EH (cell line): Measurements from ENCODE around the gene LOXL3.
A peak's percentile ranks its signal among the peaks of the same experiment; 100 is the strongest.

Source experiments
- DNase-seq: peaks from one replicate; pipeline ENCODE4 v3.0.0-alpha.2; 2015; ENCODE audit warnings: low read depth

Gene LOXL3

DNA sequence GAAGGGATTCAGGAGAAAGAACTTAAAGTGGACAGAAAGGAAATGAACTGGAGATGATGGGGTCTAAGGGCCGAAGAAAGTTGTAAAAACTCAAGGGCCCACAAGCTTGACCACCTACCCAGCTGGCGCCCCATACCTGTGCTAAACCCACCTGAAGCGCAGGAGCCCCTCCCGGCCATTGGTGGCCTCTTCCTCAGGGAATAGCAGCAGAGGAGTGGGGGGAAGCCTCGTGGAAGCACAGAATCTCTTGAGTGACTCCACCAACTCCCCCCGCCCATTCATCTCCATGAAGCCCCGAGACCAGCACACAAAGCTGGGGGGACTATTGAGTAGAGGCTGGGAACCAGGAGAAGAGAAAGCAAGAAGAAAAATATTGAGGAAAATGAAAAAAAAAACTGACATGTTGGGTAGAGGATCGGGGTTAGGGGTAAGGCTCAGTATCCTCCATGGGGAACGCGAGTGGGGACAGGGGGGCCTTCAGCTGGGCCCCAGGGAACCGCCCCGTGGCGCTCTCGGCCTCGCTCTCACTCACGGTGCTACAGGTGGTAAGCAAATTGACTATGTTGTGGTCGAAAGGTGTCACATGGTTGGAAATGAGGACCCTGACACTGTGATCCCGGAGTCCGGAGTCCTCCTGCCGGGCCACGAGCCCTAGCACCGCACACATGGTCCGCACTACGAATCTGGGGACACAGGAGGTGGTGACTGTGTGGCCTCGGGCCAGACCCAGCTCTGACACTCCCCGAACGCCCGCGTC, 25.0 kb downstream of the LOXL3 start:
- no peak for DNase-seq

DNA sequence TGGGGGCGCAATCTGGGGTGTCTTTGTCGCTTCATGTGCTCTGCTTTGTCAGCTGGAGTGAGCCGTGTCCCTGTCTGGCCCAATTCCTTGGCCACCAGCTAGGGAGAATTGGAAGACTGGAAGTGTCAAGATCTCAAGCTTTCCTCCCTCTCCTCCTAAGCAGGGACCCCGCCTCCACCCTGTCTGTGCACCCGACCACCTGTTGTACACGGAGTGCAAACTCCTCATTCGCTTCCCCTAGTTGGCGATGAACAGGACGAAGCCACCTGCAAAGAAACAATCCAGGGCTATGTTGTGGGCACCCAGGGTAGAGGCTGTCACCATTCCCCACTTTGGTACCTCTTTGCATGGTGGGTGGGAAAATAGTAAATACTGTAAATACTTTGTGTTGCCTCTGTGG, 26.0 kb downstream of the LOXL3 start:
- DNase-seq = no peak

DNA sequence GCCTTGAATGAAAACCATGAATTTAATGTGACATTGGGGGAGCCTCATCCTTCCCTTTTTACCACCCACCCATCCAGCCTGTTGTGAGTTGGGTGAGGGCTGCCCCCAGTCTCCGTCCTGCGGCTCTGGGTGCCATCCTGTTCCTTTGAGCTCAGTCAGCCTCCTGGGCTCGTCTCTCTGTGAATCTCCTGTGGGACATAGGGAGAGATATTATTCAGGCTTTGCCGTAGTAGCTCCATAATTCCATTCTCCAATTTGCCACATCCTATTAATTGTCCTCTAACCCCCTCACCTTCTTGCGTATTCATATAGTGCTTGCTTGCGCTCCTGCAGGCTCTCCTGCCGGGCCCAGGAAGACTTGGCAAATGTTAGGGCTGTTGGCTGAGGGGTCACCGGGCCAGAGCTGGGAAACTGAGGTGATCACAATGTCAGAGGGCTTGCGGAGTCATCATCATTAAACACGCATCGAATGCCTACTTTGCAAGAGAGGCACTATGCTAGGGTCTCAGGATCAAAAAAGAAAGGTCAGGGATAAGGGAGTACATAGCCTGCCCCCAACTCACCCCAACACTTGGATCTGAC, 27.0 kb downstream of the LOXL3 start:
- DNase-seq = no peak

GRCh38 chr2:74525717-74526648, 27.8 kb downstream of the LOXL3 start, which contains the start of gene DQX1:
Gene DQX1 (minus strand): TSS chr2:74526231. CDS start chr2:74525729, 502 bp downstream.
- DNase-seq = peak; percentile 51

GRCh38 chr2:74524955-74525716, 28.6 kb downstream of the LOXL3 start:
- no peak for DNase-seq

DNA sequence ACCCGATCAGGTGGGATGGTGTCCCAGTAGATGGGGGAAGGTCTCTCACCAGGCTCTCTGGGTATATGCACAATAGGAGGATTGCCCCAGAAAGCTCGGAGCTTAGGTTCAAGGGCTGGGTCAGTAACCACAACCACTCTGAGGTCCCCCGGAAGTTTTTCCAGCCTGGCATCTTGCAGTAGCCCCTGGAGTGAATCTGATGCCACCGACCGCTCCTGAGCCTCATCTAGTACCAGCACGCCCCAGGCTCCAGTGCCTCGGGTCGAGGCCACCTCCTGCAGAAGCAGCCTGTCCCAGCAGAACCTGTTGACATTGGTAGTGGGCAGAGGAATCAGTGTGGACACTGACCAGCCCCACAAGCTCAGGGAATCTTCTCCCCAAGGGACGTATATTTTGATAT, 29.7 kb downstream of the LOXL3 start:
- no peak for DNase-seq

DNA sequence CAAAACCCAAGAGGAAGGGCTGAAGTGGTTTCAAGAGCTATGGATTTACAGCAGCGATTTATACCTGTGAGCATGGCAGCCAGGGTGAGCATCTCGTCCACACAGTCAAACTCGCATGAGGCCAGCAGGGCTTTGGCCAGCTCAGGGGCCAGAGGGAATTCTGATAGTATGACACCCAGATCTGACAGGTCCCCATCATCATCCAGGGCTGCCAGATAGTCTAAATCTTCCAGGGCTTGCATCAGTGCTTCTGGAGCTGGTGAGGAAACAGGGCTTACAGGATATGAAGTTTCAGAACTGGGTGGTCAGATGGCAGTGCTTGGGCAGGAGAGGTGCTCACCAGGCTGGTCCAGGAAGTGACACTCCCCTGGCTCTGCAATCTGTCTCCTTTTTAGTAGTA, 31.2 kb downstream of the LOXL3 start:
- DNase-seq = no peak

- no peak for DNase-seq
Observed at GRCh38 chr2:74516650-74517049, 37.1 kb downstream of the LOXL3 start.

DNA sequence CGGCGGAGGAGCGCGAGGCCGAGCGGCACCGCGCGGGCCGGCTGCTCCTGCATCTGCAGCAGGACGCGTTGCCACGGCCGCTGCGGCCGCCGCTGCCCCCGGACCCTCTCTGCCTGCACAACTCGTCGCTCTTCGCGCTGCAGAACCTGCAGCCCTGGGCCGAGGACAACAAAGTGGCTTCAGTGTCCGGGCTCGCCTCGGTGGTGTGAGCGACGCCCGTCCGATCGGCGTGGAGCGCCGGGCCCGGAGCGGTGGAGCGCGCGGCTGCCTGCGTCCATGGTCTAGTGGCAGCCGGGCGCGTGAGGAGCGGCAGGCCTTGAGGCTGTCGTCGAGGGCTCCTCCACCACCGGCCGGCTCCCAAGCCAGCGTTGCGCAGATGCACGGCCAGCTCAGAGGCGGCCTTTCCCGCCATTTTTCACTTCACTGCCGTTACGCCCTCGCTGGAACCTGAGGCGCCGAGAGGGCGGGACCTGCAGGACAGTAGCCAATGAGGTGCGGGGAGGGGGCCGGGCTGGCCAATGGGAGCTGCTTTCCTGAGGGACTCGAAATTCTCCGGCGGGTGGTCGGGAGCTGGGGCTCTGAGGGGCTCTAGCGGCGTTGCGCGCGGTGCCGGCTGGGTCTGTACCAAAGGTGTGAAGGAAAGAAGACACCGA, 37.6 kb downstream of the LOXL3 start:
- DNase-seq = no peak

GRCh38 chr2:74515271-74515980, 38.3 kb downstream of the LOXL3 start:
- no peak for DNase-seq

- DNase-seq = peak; percentile 32
Observed at GRCh38 chr2:74514368-74515270, 39.1 kb downstream of the LOXL3 start, which contains the start of gene TLX2. Gene TLX2 (plus strand): TSS chr2:74514450. CDS start chr2:74514807, 357 bp downstream.

DNA sequence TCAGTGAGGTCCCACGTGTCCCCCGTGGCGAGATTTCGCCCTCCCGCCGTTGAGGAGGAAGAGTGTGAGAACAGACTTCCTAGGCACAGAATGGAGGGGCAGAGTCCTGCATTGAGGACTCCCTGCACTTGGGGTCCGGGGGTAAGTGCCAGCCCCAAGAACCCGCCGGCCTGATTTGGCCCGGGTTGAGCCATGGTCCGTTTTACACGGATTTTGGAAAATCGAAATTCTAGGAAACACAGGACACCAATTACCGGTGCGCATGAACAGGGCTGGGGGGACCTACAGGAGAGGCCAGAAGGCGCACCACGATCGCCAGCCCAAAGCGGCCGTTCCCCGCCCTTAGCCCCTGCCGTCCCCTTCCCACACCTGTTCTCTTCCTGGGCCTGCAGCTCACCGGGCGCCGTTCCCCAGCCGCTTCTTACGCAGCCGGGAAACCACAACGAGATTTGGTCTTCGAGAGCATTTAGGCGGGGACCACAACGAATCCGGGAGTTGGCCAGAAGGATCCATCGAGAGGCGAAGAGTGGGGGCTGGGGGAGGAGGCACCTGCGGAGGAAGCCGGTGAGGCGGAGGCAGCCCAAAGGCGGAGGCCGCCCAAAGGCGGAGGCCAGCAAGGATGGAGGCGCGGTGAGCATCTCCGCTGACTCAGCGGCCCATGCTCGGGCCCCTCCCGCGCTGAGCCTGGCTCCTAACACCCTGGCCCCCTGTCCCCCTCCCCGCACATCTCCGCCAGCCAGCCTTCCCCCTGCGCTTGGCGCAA, 40.0 kb downstream of the LOXL3 start:
- DNase-seq = no peak

DNA sequence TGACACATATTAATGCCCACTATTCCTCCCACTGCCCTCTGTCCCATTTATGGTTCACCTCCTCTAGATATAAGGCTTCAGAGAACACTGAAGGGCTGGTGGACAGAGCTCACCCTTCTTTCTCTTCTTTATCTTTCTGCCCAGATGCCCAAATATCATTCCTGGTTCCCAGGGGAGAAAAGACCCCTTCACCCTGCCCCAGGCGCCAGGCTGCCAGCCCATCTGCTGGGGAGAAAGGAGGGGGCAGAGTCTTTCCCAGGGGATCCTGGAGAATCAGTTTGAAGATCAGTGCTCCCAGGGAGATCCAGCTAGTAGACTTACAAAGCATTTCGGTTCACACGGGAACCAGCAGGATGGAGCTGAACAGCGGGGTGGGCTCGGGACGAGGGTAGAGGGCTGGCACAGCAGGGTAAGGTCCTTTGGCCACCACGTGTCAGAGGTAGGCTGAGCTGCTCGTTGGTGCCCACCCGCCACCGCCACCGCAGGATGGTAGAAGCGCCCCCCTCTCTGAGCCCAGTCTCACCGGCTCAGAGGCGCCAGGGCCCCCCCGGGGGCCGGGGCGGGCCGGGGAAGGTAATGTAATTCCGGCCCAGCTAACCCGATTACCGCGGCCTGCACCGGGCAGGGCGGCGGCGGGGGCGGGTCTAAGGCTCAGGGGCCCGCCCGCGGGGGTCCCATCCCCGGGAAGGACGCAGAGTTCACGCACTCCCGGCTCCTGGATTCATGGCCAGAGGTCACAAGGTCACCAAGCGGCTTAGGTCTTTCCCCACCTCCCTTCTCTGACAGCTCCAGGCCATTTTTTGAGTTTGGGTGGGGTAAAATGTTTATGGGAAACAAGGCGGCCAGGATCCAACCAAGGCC, 40.8 kb downstream of the LOXL3 start:
- no peak for DNase-seq

DNA sequence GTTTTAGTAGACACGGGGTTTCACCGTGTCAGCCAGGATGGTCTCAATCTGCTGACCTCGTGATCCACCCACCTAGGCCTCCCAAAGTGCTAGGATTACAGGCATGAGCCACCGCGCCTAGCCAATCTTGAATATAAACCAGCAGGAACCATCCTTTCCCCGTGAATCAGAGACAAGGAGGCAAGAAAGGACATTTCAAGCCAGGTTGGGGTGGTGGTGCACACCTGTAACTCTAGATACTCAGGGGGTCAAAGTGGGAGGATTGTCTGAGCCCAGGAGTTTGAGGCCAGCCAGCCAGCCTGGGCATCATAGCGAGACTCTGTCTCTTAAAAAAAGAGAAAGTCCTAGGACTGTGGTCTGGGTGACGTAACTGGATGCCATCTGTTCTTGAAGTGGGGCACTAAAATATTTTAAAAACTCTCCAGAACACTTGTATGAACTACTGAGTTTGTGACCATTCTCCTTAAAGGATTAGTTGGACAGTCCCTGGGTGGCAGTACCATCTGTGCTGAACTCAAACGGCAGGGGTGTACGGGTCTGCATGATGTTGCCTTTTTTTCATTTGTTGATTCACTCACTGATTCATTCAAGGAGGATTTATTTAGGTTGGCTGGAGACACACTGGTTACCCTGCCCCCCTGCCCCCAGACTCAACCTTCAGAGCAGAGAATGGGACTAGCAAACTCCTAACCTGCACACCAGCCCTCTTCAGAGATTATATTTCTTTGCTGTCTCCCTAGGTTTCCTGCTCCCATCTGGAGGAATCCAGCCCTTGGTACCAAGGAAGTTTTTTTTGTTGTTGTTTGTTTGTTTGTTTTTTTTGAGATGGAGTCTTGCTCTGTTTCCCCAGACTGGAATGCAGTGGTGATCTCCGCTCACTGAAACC, 42.4 kb downstream of the LOXL3 start:
- peak; percentile 38 for DNase-seq

DNA sequence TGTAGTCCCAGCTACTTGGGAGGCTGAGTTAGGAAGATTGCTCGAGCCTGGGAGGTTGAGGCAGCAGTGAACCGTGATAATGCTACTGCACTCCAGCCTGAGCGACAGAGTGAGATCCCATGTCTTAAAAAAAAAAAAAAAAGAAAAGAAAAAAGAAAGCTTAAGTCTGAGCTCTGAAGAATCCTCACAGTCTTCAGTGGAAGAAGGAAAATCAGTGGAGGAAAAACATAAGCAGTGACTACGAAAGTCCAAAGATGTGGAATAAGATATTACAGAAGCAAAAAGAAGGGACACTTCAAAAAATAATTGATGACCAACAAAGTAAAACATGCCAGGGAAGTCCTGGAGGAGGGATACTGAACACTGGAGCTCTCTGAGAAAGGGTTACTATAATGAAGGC, 43.5 kb downstream of the LOXL3 start:
- no peak for DNase-seq

GRCh38 chr2:74507926-74508520, 45.7 kb downstream of the LOXL3 start:
- peak; percentile 85 for DNase-seq
